ENCODE measurements around the gene SPRN.
"Not testable (repeated sequence)": the region's sequence is repeated elsewhere in the genome, so short reads cannot be mapped to it uniquely, and the experiment has no call there.

Gene SPRN

DNA sequence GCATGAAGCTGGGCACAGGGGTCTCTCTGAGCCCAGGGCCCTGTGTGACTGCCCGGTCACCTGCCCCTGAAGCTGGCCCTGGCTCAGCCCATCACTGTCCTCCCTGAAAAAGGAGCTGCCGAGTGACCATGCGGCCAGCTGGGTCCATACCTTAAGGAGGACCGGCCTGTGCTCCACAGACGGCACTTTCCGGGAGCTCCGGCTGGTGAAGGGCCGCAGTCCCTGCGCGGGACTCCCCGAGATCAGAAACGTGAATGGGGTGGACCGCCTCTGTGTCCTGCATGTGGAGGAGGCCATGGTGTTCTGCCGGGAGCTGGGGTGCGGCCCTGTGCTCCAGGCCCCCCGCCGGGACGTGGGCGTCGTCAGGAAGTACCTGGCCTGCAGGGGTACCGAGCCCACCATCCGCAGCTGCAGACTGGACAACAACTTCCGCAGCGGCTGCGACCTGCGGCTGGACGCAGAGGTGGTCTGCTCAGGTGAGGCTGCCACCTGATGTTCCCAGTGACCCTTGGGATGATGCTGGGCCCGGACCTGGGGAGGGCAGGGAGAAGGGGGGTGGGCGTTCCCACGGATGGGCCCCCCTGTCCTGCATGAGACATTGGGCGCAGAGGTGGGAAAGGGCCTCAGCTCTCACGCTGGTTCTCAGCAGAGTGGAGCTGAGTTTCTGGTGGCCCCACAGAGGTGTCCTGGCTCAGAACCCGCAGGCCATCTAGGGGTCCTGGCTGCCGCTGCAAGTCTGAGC lies 32.8 kb upstream of the SPRN start:
- no peak for DNase-seq (ENCODE audit: low read depth in 2 of 3, low spot score in 1 of 3)

GRCh38 chr10:133456041-133456951 lies 31.9 kb upstream of the SPRN start:
- no peak for DNase-seq (ENCODE audit: low read depth in 2 of 3, low spot score in 1 of 3)

- no peak for DNase-seq (ENCODE audit: low read depth in 2 of 3, low spot score in 1 of 3)
Measured at GRCh38 chr10:133455611-133456031, 31.2 kb upstream of the SPRN start.

DNA sequence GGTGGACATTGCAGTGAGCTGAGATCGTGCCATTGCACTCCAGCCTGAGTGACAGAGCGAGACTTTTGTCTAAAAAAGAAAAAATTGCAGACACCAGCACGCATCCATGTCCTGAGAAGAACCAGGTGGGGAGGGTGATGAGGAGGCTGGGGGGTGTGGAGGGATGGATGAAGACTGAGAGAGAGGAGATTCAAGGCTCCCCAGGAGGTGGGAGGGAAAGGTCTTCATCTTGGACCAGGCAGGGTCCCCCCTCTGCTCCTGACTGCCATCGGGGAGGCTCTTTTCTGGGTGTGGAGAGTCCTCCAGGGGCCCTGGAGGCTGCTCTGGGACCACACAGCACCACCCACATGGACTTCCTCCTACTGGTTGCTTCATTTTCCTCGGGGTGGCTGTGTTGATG lies 30.8 kb upstream of the SPRN start:
- DNase-seq (ENCODE audit: low read depth in 2 of 3, low spot score in 1 of 3), result no peak

- no peak for DNase-seq (ENCODE audit: low read depth in 2 of 3, low spot score in 1 of 3)
Measured at GRCh38 chr10:133454204-133454893, 29.9 kb upstream of the SPRN start.

DNA sequence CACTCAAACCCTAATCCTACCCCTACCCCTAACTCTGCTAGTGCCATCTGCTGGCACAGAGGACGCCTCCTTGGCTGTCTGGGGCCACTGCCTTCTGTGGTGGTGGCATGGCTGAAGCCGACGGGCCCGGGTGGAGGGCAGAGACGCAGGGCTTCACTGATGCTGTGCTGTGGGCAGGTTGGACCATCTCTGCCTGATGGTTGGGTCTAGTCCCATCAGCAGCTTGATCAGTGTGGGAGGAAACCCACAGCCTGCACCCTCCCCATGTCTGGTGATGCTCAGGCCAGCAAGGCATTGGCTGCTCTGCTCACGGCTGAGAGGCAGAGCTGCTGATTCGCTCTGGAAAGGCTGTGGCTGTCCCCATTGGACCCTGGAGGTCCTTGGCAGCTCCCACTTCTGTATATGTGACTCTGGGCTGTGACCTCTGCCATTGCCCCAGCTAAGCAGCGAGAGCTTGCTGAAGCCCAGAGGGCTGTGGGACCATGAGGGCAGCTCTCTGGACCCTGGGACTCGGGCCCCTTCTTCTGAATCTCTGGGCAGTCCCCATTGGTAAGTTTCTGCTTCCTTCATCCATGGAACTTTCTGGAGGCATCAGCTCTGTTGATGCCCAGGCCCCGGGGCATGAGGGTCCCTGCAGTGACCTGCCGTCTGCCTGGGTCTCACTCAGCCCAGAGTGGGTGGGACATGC lies 29.2 kb upstream of the SPRN start, which contains the start of gene SCART1:
Gene SCART1, plus strand, starts transcription at position 430 of the 688 bp plus-strand sequence. Its CDS starts 53 bp downstream, at position 483.
- DNase-seq (ENCODE audit: low read depth in 2 of 3, low spot score in 1 of 3), result no peak

DNA sequence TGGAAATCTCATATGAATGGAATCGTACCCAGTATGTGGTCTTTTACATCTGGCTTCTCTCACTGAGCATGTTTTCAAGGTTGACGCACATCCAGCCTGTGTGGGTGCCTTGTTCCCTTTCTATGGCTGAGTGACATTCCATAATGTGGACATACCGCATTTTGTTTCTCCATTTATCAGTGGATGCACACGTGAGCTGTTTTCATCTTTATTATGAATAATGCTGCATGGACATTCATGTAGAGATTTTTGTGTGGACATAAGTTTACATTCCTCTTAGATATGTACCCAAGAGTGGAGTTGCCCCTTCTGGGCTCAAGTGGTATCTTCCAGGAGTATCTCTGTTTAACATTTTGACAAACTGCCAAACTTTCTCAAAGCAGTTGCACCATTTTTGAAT lies 28.0 kb upstream of the SPRN start:
- no peak for DNase-seq (ENCODE audit: low read depth in 2 of 3, low spot score in 1 of 3)

GRCh38 chr10:133451346-133451745 lies 26.9 kb upstream of the SPRN start:
- no peak for DNase-seq (ENCODE audit: low read depth in 2 of 3, low spot score in 1 of 3)

DNA sequence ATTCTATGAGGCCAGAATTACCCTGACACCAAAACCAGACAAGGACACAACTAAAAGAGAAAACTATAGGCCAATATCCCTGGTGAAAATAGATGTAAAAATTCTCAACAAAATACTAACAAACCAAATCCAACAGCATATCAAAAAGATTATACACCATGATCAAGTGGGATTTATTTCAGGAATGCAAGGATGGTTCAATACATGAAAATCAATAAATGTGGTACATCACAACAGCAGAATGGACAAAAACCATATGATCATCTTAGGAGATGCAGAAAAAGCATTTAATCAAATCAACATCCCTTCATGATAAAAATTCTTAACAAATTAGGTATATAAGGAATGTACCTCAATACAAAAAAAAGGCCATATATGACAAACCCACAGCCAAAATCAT lies 23.7 kb upstream of the SPRN start:
- DNase-seq (ENCODE audit: low read depth in 2 of 3, low spot score in 1 of 3), result no peak

- no peak for DNase-seq (ENCODE audit: low read depth in 2 of 3, low spot score in 1 of 3)
Measured at GRCh38 chr10:133446979-133447378, 22.6 kb upstream of the SPRN start.

GRCh38 chr10:133445751-133446708 lies 21.6 kb upstream of the SPRN start:
- DNase-seq (ENCODE audit: low read depth in 2 of 3, low spot score in 1 of 3), result no peak

GRCh38 chr10:133445268-133445732 lies 20.9 kb upstream of the SPRN start:
- DNase-seq (ENCODE audit: low read depth in 2 of 3, low spot score in 1 of 3), result no peak

GRCh38 chr10:133444342-133445267 lies 20.2 kb upstream of the SPRN start:
- DNase-seq (ENCODE audit: low read depth in 2 of 3, low spot score in 1 of 3), result no peak

GRCh38 chr10:133442967-133443924 lies 18.8 kb upstream of the SPRN start:
- DNase-seq (ENCODE audit: low read depth in 2 of 3, low spot score in 1 of 3), result no peak

GRCh38 chr10:133442191-133442966 lies 18.0 kb upstream of the SPRN start:
- no peak for DNase-seq (ENCODE audit: low read depth in 2 of 3, low spot score in 1 of 3)

- no peak for DNase-seq (ENCODE audit: low read depth in 2 of 3, low spot score in 1 of 3)
Measured at GRCh38 chr10:133441780-133442179, 17.4 kb upstream of the SPRN start.

GRCh38 chr10:133441356-133441755 lies 16.9 kb upstream of the SPRN start:
- not testable (repeated sequence) for DNase-seq (ENCODE audit: low read depth in 2 of 3, low spot score in 1 of 3)
